SJCRH30 (cell line): Measurements from ENCODE around the gene MGAT1. TPM values are rescaled to one million over a fixed set of nuclear protein-coding genes. Genes with fewer than 3 reads are reported as not detected.
"Not testable (repeated sequence)": the region's sequence is repeated elsewhere in the genome, so short reads cannot be mapped to it uniquely, and the experiment has no call there.

ENCODE experiments used
- DNase-seq, 2 experiments: peaks; one replicate each; pipeline ENCODE4 v3.0.0-alpha.2; 2015 to 2020
- H3K27ac ChIP-seq: fragments of 250-450 bp; sonication (Bioruptor Pico); 2 replicates; pipeline ENCODE4 v1.5.1; 2020; ENCODE audit warnings: mild to moderate bottlenecking, moderate library complexity
- H3K27me3 ChIP-seq: fragments of 250-450 bp; sonication (Bioruptor Pico); 2 replicates; pipeline ENCODE4 v1.5.1; 2020; ENCODE audit warnings: mild to moderate bottlenecking, moderate library complexity
- H3K36me3 ChIP-seq: fragments of 250-450 bp; sonication (Bioruptor Pico); 2 replicates; pipeline ENCODE4 v1.5.1; 2020; ENCODE audit warnings: mild to moderate bottlenecking, moderate library complexity
- H3K4me1 ChIP-seq: fragments of 250-450 bp; sonication (Bioruptor Pico); 2 replicates; pipeline ENCODE4 v1.5.1; 2020; ENCODE audit warnings: mild to moderate bottlenecking, moderate library complexity
- H3K4me3 ChIP-seq: fragments of 250-450 bp; sonication (Bioruptor Pico); 2 replicates; pipeline ENCODE4 v1.5.1; 2020; ENCODE audit warnings: mild to moderate bottlenecking, moderate library complexity
- H3K9me3 ChIP-seq: fragments of 250-450 bp; sonication (Bioruptor Pico); replicated peaks from 2 replicates; pipeline ENCODE4 v1.5.1; 2020; ENCODE audit warnings: mild to moderate bottlenecking, moderate library complexity
- total RNA-seq: library from RNA; depleted of rRNA; stranded (reverse); fragments of >200 nt; shearing (Covaris generic); gene quantifications from 2 replicates; pipeline ENCODE4 v1.2.3, GENCODE V29; 2014

The MGAT1 gene
- total RNA-seq, 1 experiment from 2014 or later, result 85.6 TPM

DNA sequence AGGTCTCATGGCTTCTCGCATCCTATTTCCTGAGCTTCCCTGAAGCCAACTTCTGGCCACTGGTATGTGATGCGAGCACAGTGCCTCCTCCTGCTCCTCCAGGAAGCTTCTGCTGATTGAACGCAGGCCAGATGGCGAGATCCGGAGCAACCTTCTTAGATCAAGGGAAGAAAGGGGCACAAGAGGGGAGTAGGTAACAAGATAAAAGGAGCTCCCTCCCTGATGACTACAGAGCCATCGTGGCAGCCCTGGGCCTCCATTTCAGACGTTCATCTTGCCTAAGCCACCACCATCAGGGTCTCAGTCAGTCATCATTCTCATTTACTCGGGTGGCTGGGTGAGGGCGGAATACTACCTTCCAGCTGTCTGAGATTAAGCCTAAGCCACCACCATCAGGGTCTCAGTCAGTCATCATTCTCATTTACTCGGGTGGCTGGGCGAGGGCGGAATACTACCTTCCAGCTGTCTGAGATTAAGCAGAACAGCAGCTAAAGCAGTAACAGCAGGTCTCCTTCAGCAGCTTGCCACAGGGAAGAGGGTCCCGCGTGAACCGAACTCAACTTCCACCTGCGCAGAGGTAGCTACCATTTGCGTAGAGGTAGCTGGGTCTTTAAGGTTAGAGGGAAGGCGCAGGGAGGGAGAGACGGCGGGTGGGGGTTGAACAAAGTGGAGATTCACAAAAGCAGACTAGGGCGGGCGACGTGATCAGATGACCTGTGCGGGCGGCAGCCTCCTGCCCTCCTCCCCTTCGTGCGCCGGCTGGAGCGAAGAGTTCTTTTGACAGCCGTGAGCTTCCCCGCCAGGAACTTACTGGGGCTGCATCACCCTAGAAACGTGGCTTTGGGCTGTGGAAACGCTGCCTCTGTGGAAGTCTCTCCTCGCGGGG, 27.9 kb upstream of the MGAT1 start:
- DNase-seq, result peak; percentile 44 to 63
- H3K27ac ChIP-seq, result peak overlapping the region; percentile 91
- H3K4me1 ChIP-seq, result peaks cover 12% of the 10 kb centered on the region
- H3K9me3 ChIP-seq, result 0 out of 2 replicates have a peak, but pooled peaks cover 3% of the 10 kb centered on the region
- H3K27me3 ChIP-seq, result no peaks in the 10 kb centered on the region
- no peaks in the 10 kb centered on the region for H3K36me3 ChIP-seq
- H3K4me3 ChIP-seq, result peak overlapping the region; percentile 72

GRCh38 chr5:180829726-180830125, 27.1 kb upstream of the MGAT1 start:
- no peaks in the 10 kb centered on the region for H3K27me3 ChIP-seq
- no peak overlapping the region for H3K4me3 ChIP-seq
- H3K9me3 ChIP-seq, result 0 out of 2 replicates have a peak, but pooled peaks cover 3% of the 10 kb centered on the region
- peaks cover 20% of the 10 kb centered on the region for H3K4me1 ChIP-seq
- H3K27ac ChIP-seq, result no peak overlapping the region
- H3K36me3 ChIP-seq, result no peaks in the 10 kb centered on the region
- no peak for DNase-seq

- H3K27ac ChIP-seq, H3K27me3 ChIP-seq, DNase-seq, H3K36me3 ChIP-seq, H3K9me3 ChIP-seq, H3K4me3 ChIP-seq: not testable (repeated sequence)
- peaks cover 27% of the 10 kb centered on the region for H3K4me1 ChIP-seq
These were observed 26.3 kb upstream of the MGAT1 start for GRCh38 chr5:180828756-180829531.

GRCh38 chr5:180827374-180827773, 24.8 kb upstream of the MGAT1 start:
- not testable (repeated sequence) for H3K36me3 ChIP-seq, H3K27ac ChIP-seq, H3K9me3 ChIP-seq, H3K4me3 ChIP-seq, DNase-seq, H3K27me3 ChIP-seq
- peaks cover 34% of the 10 kb centered on the region for H3K4me1 ChIP-seq

GRCh38 chr5:180825768-180826525, 23.3 kb upstream of the MGAT1 start:
- no peak overlapping the region for H3K27ac ChIP-seq
- no peaks in the 10 kb centered on the region for H3K27me3 ChIP-seq
- no peak for DNase-seq
- H3K9me3 ChIP-seq, result 0 out of 2 replicates have a peak, but pooled peaks cover 3% of the 10 kb centered on the region
- H3K4me3 ChIP-seq, result no peak overlapping the region
- peaks cover 33% of the 10 kb centered on the region for H3K4me1 ChIP-seq
- H3K36me3 ChIP-seq, result no peaks in the 10 kb centered on the region

DNA sequence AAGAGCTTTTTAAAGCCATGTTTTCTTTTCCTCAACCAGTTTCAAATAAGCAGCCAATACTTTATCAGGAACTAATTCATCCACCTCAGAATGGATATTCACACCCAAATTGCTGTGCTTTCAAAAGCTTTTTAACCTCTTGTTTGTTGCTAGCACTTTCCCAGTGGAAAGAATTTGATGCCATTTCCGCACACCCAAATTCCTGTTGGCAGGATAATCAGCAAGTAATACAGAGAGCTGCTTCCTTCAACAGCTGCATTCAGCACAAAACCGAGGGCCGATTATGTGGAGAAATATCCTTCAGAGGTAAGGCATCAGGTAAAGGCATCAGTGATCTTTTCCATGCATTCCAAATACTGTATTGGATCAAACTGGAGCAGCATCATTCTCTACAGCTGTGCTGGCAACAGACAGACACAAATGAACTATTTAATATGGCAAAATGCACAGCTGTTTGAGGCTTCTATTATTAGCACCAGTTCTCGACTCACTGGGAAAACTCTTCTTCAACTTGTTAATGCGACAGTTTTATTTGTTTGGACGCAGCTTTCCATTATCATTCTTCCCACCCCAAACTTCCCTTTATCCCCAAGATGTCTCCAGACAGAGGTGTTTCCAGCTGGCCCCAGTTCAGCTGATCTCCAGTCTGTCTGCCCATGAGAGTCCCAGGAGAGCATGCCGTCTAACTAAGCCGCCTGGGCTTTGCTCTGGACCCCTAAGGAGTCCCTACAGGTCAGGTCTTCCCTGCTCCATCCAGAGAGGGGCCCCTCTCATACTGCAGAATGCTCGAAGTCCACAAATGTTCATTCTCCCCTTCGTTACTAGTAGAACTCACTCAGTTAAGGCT, 22.2 kb upstream of the MGAT1 start:
- H3K9me3 ChIP-seq, result 0 out of 2 replicates have a peak, but pooled peaks cover 3% of the 10 kb centered on the region
- H3K4me3 ChIP-seq, result no peak overlapping the region
- peaks cover 33% of the 10 kb centered on the region for H3K4me1 ChIP-seq
- no peaks in the 10 kb centered on the region for H3K36me3 ChIP-seq
- H3K27ac ChIP-seq, result no peak overlapping the region
- DNase-seq, result peak in 1 of 2 experiments; percentile 41
- H3K27me3 ChIP-seq, result no peaks in the 10 kb centered on the region

DNA sequence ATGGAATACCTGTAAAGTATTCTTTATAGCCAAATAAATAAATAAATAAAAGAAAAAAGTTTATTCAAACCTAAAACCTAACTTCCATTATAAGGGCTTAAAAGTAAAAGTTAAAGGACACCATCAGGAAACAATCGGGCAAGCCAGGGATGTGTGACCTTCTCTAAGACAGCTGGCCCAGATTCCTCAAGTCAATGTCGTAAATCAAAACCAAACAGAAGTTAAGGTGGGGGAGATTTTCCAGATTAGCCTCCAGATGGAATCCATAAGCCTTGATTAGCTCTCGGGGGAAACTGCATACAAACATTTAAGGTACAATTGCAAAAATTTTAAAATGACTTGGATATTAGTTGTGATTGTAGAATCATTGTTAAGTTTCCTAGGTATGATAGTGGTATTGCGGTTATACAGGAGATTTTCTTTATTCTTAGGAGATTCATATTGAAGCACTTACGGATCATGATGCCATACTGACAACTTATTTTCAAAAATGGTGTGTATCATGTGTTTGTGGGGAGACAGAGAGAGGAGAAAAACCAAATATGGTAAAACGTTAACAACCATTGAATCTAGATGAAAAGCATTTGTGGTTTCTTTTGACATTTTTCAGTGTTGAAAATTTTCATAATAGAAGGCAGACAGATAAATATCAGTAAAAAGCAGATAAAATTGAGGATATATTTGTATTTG, 21.5 kb upstream of the MGAT1 start:
- Histone ChIP-seq H3K27ac (no peak overlapping the region), H3K27me3 (no peaks in the 10 kb centered on the region), H3K36me3 (no peaks in the 10 kb centered on the region), H3K4me1 (peaks cover 33% of the 10 kb centered on the region), H3K4me3 (no peak overlapping the region), H3K9me3 (0 out of 2 replicates have a peak, but pooled peaks cover 3% of the 10 kb centered on the region)
- DNase-seq, result no peak

- H3K9me3 ChIP-seq, result 0 out of 2 replicates have a peak, but pooled peaks cover 3% of the 10 kb centered on the region
- H3K27ac ChIP-seq, result no peak overlapping the region
- no peak overlapping the region for H3K4me3 ChIP-seq
- DNase-seq, result no peak
- peaks cover 38% of the 10 kb centered on the region for H3K4me1 ChIP-seq
- no peaks in the 10 kb centered on the region for H3K27me3 ChIP-seq
- H3K36me3 ChIP-seq, result no peaks in the 10 kb centered on the region
These were observed 20.7 kb upstream of the MGAT1 start for GRCh38 chr5:180823346-180823745.

DNA sequence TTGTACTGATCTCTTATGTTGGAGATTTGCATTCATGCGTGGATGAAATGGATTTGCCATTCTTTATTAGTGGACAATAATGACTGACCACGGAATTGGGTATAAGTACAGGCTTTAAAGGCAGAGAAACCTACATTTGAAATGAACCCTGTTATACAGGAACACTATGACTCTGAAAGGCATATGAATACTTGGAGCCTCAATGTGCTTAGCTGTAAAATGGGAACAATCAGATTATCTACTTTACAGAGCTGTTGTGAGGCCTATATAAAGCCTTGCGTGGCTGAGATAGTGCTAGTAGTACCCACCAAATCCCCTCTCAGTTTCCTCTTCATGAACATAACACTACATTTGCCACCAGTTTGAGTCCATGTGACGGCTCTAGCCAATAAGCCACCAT, 18.9 kb upstream of the MGAT1 start:
- H3K27me3 ChIP-seq, result no peaks in the 10 kb centered on the region
- H3K9me3 ChIP-seq, result 0 out of 2 replicates have a peak, but pooled peaks cover under 1% of the 10 kb centered on the region
- H3K27ac ChIP-seq, result no peak overlapping the region
- no peak for DNase-seq
- no peaks in the 10 kb centered on the region for H3K36me3 ChIP-seq
- peaks cover 55% of the 10 kb centered on the region for H3K4me1 ChIP-seq
- H3K4me3 ChIP-seq, result no peak overlapping the region

DNA sequence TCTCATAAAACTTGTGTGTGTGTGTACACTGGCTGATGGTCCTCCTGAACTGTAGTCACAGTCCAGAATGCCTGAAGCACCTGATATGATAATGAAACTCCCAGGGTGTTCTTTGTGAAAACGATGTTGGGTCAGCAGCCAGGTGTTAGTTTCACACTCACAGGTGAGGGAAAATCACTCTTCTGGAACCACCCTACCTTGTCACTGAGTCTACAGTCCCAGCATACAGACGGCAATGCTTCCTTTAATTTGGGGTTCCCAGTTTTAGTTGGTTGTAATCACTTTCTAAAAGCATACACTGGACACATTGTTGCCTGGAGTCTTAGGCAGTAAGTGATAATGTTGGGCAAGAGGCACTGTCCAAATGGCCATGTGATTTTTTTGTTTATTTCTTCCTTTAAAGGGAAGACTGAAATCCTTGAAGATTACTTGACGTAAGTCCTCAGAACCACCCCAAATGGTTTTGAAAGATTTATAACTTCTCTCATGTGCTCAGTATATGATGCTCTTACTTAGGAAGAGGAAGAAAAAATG, 18.2 kb upstream of the MGAT1 start:
- DNase-seq, result no peak
- H3K36me3 ChIP-seq, result no peaks in the 10 kb centered on the region
- H3K4me1 ChIP-seq, result peaks cover 55% of the 10 kb centered on the region
- no peaks in the 10 kb centered on the region for H3K27me3 ChIP-seq
- no peak overlapping the region for H3K27ac ChIP-seq
- no peak overlapping the region for H3K4me3 ChIP-seq
- no peaks in the 10 kb centered on the region for H3K9me3 ChIP-seq

GRCh38 chr5:180818677-180819341, 16.2 kb upstream of the MGAT1 start:
- H3K36me3 ChIP-seq, result no peaks in the 10 kb centered on the region
- H3K4me3 ChIP-seq, result peak overlapping the region; percentile 25
- no peaks in the 10 kb centered on the region for H3K27me3 ChIP-seq
- no peak for DNase-seq
- H3K9me3 ChIP-seq, result no peaks in the 10 kb centered on the region
- H3K27ac ChIP-seq, result peak overlapping the region; percentile 24; the same call in 1 of the 2 replicates
- H3K4me1 ChIP-seq, result peaks cover 50% of the 10 kb centered on the region

DNA sequence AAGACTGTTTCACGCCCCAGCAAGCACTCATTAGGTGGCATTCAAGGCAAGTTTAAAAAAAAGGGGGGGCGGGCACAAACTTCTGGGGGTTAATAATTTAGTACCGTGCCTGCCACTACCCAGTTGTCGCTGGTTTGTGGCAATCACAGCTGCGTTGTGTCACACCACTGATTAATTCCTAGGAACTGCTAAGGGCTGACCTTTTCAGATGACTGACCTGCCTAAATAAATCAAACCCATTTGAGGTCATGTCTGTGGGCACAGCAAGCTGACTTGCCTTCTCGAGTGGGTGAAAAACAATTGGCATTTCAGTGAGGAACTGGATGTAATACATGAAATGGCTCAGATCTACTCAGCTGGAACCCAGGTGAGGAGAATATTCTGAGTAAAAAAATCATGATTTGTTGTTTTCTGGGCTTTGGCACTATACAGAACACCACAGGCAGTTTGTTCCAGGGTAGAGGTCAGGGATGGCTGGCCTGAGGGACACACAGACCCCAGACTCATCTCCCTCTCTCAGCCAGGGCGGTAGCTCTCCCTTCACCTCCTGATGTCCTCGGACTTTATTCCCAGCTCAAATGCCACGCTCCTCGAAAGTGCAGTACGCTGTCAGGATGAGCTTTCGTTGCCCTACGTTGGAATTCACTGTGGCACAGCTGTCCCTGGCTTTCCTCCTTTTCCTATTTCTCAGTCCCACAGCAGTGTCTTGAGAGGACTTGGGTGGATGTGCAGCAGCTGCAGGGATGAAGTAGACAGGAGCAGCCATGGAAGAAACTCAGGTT, 15.5 kb upstream of the MGAT1 start:
- Histone ChIP-seq H3K4me1 (peaks cover 43% of the 10 kb centered on the region), H3K4me3 (peak overlapping the region; percentile 25), H3K36me3 (no peaks in the 10 kb centered on the region), H3K9me3 (no peaks in the 10 kb centered on the region), H3K27ac (peak overlapping the region; percentile 24), H3K27me3 (no peaks in the 10 kb centered on the region)
- peak; percentile 50 to 81 for DNase-seq
